ENCODE results near the gene CCT5. TPM values are rescaled to one million over a fixed set of nuclear protein-coding genes. Genes with fewer than 3 reads are reported as not detected.

Gene CCT5
- total RNA-seq, 3 donors from 2014 or later (not counting 1 experiment from before 2014, with no cell fraction given) = 62.2 to 88.0 (median 73.5) TPM

DNA sequence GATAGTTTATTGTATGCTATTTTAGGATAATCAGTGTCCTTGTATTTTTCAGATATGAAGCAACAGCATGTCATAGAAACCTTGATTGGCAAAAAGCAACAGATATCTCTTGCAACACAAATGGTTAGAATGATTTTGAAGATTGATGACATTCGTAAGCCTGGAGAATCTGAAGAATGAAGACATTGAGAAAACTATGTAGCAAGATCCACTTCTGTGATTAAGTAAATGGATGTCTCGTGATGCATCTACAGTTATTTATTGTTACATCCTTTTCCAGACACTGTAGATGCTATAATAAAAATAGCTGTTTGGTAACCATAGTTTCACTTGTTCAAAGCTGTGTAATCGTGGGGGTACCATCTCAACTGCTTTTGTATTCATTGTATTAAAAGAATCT is 14.5 kb downstream of the CCT5 start:
- Histone ChIP-seq H3K27me3 (ENCODE audit: control insufficient read depth, insufficient read depth, low read length) (no peaks in the 10 kb centered on the region), H3K36me3 (ENCODE audit: control insufficient read depth, insufficient read depth, low read length) (peaks cover 56% of the 10 kb centered on the region), H3K9me3 (ENCODE audit: control insufficient read depth, insufficient read depth, low read length) (no peaks in the 10 kb centered on the region), H3K4me3 (ENCODE audit: low read length) (no peak overlapping the region), H3K27ac (ENCODE audit: low read length) (no peak overlapping the region), H3K4me1 (ENCODE audit: control insufficient read depth, insufficient read depth, low read length) (no peaks in the 10 kb centered on the region)
- H3K27me3 Mint-ChIP-seq (ENCODE audit: low read depth in 2 of 2) = no peaks in the 10 kb centered on the region
- peaks cover 19% of the 10 kb centered on the region for H3K36me3 Mint-ChIP-seq
- H3K27ac Mint-ChIP-seq = no peak overlapping the region
- TF ChIP-seq, protein P1, sequence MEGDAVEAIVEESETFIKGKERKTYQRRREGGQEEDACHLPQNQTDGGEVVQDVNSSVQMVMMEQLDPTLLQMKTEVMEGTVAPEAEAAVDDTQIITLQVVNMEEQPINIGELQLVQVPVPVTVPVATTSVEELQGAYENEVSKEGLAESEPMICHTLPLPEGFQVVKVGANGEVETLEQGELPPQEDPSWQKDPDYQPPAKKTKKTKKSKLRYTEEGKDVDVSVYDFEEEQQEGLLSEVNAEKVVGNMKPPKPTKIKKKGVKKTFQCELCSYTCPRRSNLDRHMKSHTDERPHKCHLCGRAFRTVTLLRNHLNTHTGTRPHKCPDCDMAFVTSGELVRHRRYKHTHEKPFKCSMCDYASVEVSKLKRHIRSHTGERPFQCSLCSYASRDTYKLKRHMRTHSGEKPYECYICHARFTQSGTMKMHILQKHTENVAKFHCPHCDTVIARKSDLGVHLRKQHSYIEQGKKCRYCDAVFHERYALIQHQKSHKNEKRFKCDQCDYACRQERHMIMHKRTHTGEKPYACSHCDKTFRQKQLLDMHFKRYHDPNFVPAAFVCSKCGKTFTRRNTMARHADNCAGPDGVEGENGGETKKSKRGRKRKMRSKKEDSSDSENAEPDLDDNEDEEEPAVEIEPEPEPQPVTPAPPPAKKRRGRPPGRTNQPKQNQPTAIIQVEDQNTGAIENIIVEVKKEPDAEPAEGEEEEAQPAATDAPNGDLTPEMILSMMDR (IDR thresholded peaks at IDR 0.05) = no peak
- peaks cover 5 to 6% of the 10 kb centered on the region in 2 donors for H3K4me1 Mint-ChIP-seq
- intact Hi-C loops (cut with micrococcal nuclease) = no loop called here
- H3K9me3 Mint-ChIP-seq = no peaks in the 10 kb centered on the region
- H3K4me3 Mint-ChIP-seq = no peak overlapping the region
- ATAC-seq (no peak), DNase-seq (no peak)
- WGBS (ENCODE audit: insufficient coverage) = 97% methylated on average over 2 of the region's 3 CpGs

- TF ChIP-seq, protein P1 (IDR thresholded peaks at IDR 0.05) = no peak
- H3K36me3 Mint-ChIP-seq = peaks cover 14% of the 10 kb centered on the region
- 62% methylated on average over 6 of the region's 6 CpGs for WGBS (ENCODE audit: insufficient coverage)
- no peaks in the 10 kb centered on the region for H3K27me3 ChIP-seq (ENCODE audit: control insufficient read depth, insufficient read depth, low read length)
- DNase-seq = no peak
- H3K27me3 Mint-ChIP-seq (ENCODE audit: low read depth in 2 of 2) = no peaks in the 10 kb centered on the region
- no peaks in the 10 kb centered on the region for H3K9me3 Mint-ChIP-seq
- H3K4me1 ChIP-seq (ENCODE audit: control insufficient read depth, insufficient read depth, low read length) = no peaks in the 10 kb centered on the region
- H3K27ac Mint-ChIP-seq = peak overlapping the region; percentile 14 to 29
- H3K4me1 Mint-ChIP-seq = no peaks in the 10 kb centered on the region
- intact Hi-C loops (cut with micrococcal nuclease) = no loop called here
- no peaks in the 10 kb centered on the region for H3K9me3 ChIP-seq (ENCODE audit: control insufficient read depth, insufficient read depth, low read length)
- ATAC-seq = no peak
- H3K36me3 ChIP-seq (ENCODE audit: control insufficient read depth, insufficient read depth, low read length) = peaks cover 47% of the 10 kb centered on the region
- no peak overlapping the region for H3K4me3 Mint-ChIP-seq
- H3K27ac ChIP-seq (ENCODE audit: low read length) = no peak overlapping the region
- no peak overlapping the region for H3K4me3 ChIP-seq (ENCODE audit: low read length)
Measured at GRCh38 chr5:10265245-10266109, 15.4 kb downstream of the CCT5 start.

DNA sequence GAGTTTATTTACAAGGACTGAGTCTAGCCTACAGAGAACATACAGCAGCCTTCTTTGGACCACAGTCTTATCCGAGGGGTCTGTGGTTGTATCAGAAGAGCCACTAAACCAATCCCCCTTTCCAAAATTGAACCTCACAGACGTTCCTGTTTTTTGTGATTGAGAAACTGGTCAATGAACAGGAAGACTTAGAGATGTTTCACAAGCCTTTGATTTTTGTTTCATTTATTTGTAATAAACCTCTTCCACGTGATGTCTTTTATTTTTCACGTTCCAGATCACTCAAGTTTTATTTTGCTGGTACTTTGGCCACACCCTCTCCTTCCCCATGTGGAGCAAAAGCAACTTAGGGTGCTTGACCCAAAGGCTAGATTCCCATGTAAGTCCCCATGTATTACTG is 16.1 kb downstream of the CCT5 start:
- peaks cover 14% of the 10 kb centered on the region for H3K36me3 Mint-ChIP-seq
- intact Hi-C loops (cut with micrococcal nuclease) = no loop called here
- no peaks in the 10 kb centered on the region for H3K9me3 Mint-ChIP-seq

More for the DNA sequence above, 16.1 kb downstream of the CCT5 start:
- peak overlapping the region in 1 of 2 donors; percentile 53 for H3K27ac Mint-ChIP-seq
- H3K9me3 ChIP-seq (ENCODE audit: control insufficient read depth, insufficient read depth, low read length) = no peaks in the 10 kb centered on the region
- no peak for ATAC-seq
- no peaks in the 10 kb centered on the region for H3K27me3 ChIP-seq (ENCODE audit: control insufficient read depth, insufficient read depth, low read length)
- no peak overlapping the region for H3K27ac ChIP-seq (ENCODE audit: low read length)
- no peak overlapping the region for H3K4me3 ChIP-seq (ENCODE audit: low read length)
- peaks cover 41% of the 10 kb centered on the region for H3K36me3 ChIP-seq (ENCODE audit: control insufficient read depth, insufficient read depth, low read length)
- no peak overlapping the region for H3K4me3 Mint-ChIP-seq
- WGBS (ENCODE audit: insufficient coverage) = 79% methylated on average over 4 of the region's 4 CpGs
- DNase-seq = no peak
- no peaks in the 10 kb centered on the region for H3K4me1 ChIP-seq (ENCODE audit: control insufficient read depth, insufficient read depth, low read length)
- H3K27me3 Mint-ChIP-seq (ENCODE audit: low read depth in 2 of 2) = no peaks in the 10 kb centered on the region
- TF ChIP-seq, protein P1 (IDR thresholded peaks at IDR 0.05) = no peak
- no peaks in the 10 kb centered on the region for H3K4me1 Mint-ChIP-seq
